HCT116 (cell line): ENCODE results near the gene TSSK2.

Source experiments
- CTCF ChIP-seq, 3 experiments: fragments of 200-600 bp in 1 of 3; sonication (generic) in 1 of 3; IDR thresholded peaks in 2 of 3; conservative IDR thresholded peaks in 1 of 3; 2 replicates each; pipeline ENCODE4 v1.5.1; 2012 to 2017; ENCODE audit warnings: low read depth in 2 of 3, low read length in 2 of 3, antibody characterized with exemption in 1 of 3, borderline replicate concordance in 1 of 3, control low read depth in 1 of 3, mild to moderate bottlenecking in 1 of 3, mixed read lengths in 1 of 3, mixed run types in 1 of 3, moderate library complexity in 1 of 3; ENCODE audit not compliant: insufficient read depth in 1 of 3
- EGR1 ChIP-seq: IDR thresholded peaks from 2 replicates; pipeline ENCODE4 v1.6.1; 2012; ENCODE audit warnings: low read depth
- EZH2phosphoT487 ChIP-seq: fragments of 200-600 bp; IDR thresholded peaks from 2 replicates; pipeline ENCODE4 v1.6.1; 2018; ENCODE audit warnings: antibody characterized with exemption, borderline replicate concordance
- POLR2A ChIP-seq: IDR thresholded peaks from 2 replicates; pipeline ENCODE4 v1.7.0; 2011; ENCODE audit warnings: borderline replicate concordance; ENCODE audit not compliant: insufficient read depth, insufficient read length; ENCODE audit errors: extremely low read depth
- POLR2AphosphoS5 ChIP-seq: IDR thresholded peaks from 2 replicates; pipeline ENCODE4 v1.6.1; 2011; ENCODE audit warnings: mild to moderate bottlenecking, low read depth, low read length, moderate library complexity
- RAD21 ChIP-seq: IDR thresholded peaks from 2 replicates; pipeline ENCODE4 v1.6.1; 2012; ENCODE audit warnings: low read depth, mild to moderate bottlenecking
- YY1 ChIP-seq: IDR thresholded peaks from 2 replicates; pipeline ENCODE4 v1.6.1; 2011; ENCODE audit warnings: low read length, low read depth, moderate library complexity, mild to moderate bottlenecking; ENCODE audit not compliant: insufficient replicate concordance; ENCODE audit errors: extremely low read depth
- ZFX ChIP-seq: fragments of 450-650 bp; IDR thresholded peaks from 2 replicates; pipeline ENCODE4 v1.6.1; 2017
- ZNF274 ChIP-seq: fragments of 200-500 bp; sonication (Bioruptor generic); IDR thresholded peaks from 2 replicates; pipeline ENCODE4 v1.6.1; 2014; ENCODE audit warnings: mild to moderate bottlenecking, low read depth, low read length, inconsistent platforms
- TF ChIP-seq, protein P1 (sequence below): IDR thresholded peaks from 2 replicates; pipeline ENCODE4 v1.6.1; 2012; ENCODE audit warnings: low read depth
- TF ChIP-seq, protein P2 (sequence below): IDR thresholded peaks from 2 replicates; pipeline ENCODE4 v1.6.1; 2012

GRCh38 chr22:19090183-19090582, 40.9 kb upstream of the TSSK2 start:
- TF ChIP-seq, protein P1, sequence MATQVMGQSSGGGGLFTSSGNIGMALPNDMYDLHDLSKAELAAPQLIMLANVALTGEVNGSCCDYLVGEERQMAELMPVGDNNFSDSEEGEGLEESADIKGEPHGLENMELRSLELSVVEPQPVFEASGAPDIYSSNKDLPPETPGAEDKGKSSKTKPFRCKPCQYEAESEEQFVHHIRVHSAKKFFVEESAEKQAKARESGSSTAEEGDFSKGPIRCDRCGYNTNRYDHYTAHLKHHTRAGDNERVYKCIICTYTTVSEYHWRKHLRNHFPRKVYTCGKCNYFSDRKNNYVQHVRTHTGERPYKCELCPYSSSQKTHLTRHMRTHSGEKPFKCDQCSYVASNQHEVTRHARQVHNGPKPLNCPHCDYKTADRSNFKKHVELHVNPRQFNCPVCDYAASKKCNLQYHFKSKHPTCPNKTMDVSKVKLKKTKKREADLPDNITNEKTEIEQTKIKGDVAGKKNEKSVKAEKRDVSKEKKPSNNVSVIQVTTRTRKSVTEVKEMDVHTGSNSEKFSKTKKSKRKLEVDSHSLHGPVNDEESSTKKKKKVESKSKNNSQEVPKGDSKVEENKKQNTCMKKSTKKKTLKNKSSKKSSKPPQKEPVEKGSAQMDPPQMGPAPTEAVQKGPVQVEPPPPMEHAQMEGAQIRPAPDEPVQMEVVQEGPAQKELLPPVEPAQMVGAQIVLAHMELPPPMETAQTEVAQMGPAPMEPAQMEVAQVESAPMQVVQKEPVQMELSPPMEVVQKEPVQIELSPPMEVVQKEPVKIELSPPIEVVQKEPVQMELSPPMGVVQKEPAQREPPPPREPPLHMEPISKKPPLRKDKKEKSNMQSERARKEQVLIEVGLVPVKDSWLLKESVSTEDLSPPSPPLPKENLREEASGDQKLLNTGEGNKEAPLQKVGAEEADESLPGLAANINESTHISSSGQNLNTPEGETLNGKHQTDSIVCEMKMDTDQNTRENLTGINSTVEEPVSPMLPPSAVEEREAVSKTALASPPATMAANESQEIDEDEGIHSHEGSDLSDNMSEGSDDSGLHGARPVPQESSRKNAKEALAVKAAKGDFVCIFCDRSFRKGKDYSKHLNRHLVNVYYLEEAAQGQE, result no peak
- TF ChIP-seq ZFX (no peak), POLR2AphosphoS5 (no peak), CTCF (IDR thresholded peaks at IDR 0.05 in 2 of 3, conservative IDR thresholded peaks at IDR 0.05 in 1 of 3; ENCODE audit: borderline replicate concordance in 1 of 3, insufficient read depth in 1 of 3, low read depth in 2 of 3, low read length in 2 of 3) (no peak), POLR2A (no peak), RAD21 (no peak), YY1 (no peak), ZNF274 (no peak), EZH2phosphoT487 (no peak), EGR1 (no peak)
- TF ChIP-seq, protein P2, sequence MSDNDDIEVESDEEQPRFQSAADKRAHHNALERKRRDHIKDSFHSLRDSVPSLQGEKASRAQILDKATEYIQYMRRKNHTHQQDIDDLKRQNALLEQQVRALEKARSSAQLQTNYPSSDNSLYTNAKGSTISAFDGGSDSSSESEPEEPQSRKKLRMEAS, result no peak
